Ascending aorta (tissue), 2 donors: ENCODE data around the gene MAN1C1. TPM values are rescaled to one million over a fixed set of nuclear protein-coding genes. Genes with fewer than 3 reads are reported as not detected.

ENCODE experiments used
- DNase-seq, 2 donors: peaks; one replicate each; pipeline ENCODE4 v3.0.0-alpha.2; 2019; ENCODE audit warnings: low spot score in 2 of 2
- H3K27ac ChIP-seq, 2 donors: fragments of 200-600 bp; sonication (generic); one replicate each; pipeline ENCODE4 v1.5.1; 2016 to 2017; ENCODE audit warnings: mild to moderate bottlenecking in 1 of 2
- H3K27me3 ChIP-seq: fragments of 200-600 bp; sonication (generic); one replicate; pipeline ENCODE4 v1.5.1; 2017
- H3K36me3 ChIP-seq, 2 donors: fragments of 200-600 bp; sonication (generic); one replicate each; pipeline ENCODE4 v1.5.1; 2016
- H3K4me1 ChIP-seq, 2 donors: fragments of 200-600 bp; sonication (generic); one replicate each; pipeline ENCODE4 v1.5.1; 2016 to 2017; ENCODE audit warnings: mild to moderate bottlenecking in 1 of 2
- H3K4me3 ChIP-seq, 2 donors: fragments of 200-600 bp; sonication (generic); one replicate each; pipeline ENCODE4 v1.5.1; 2016 to 2017; ENCODE audit warnings: mild to moderate bottlenecking in 1 of 2
- H3K9me3 ChIP-seq, 2 donors: fragments of 200-600 bp; sonication (generic); one replicate each; pipeline ENCODE4 v1.5.1; 2016
- CTCF ChIP-seq, 3 experiments: fragments of 200-600 bp in 2 of 3; fragments of 450-650 bp in 1 of 3; sonication (generic) in 2 of 3; IDR thresholded peaks; one replicate each; pipeline ENCODE4 v1.5.1; 2016 to 2019; ENCODE audit warnings: antibody characterized with exemption in 3 of 3, mild to moderate bottlenecking in 1 of 3, moderate library complexity in 1 of 3
- intact Hi-C: fragments of 100-400 bp; cut with DNase I; formaldehyde crosslinking; loops from one replicate; pipeline ENCODE4 v1.15.1; 2023
- total RNA-seq: library from RNA; depleted of rRNA; stranded (reverse); fragments of >200 nt; gene quantifications from one replicate; pipeline ENCODE4 v1.1.0, GENCODE V29; 2016

The MAN1C1 gene
- total RNA-seq, 1 donor from 2014 or later: 14.3 TPM

- peaks cover 0 to 8% of the 10 kb centered on the region in 2 donors for H3K36me3 ChIP-seq
- H3K9me3 ChIP-seq: no peaks in the 10 kb centered on the region
- no peak overlapping the region for H3K4me3 ChIP-seq
- intact Hi-C loops: no loop called here
- no peak for DNase-seq
- no peak for TF ChIP-seq CTCF (IDR thresholded peaks at IDR 0.05)
- H3K27me3 ChIP-seq: no peaks in the 10 kb centered on the region
- H3K4me1 ChIP-seq: peaks cover 3 to 5% of the 10 kb centered on the region in 2 donors
- peak overlapping the region in 1 of 2 donors; percentile 54 for H3K27ac ChIP-seq
Observed at GRCh38 chr1:25765136-25765922, 148.7 kb downstream of the MAN1C1 start.

- Histone ChIP-seq H3K36me3 (peaks cover 0 to 6% of the 10 kb centered on the region in 2 donors), H3K4me3 (no peak overlapping the region), H3K9me3 (no peaks in the 10 kb centered on the region), H3K27ac (peak overlapping the region in 1 of 2 donors; percentile 54), H3K4me1 (peaks cover 3 to 5% of the 10 kb centered on the region in 2 donors), H3K27me3 (no peaks in the 10 kb centered on the region)
- TF ChIP-seq CTCF (IDR thresholded peaks at IDR 0.05): no peak
- no peak for DNase-seq
- intact Hi-C loops: no loop called here
Observed at GRCh38 chr1:25765923-25766589, 149.5 kb downstream of the MAN1C1 start.

- DNase-seq: no peak
- TF ChIP-seq CTCF (IDR thresholded peaks at IDR 0.05): no peak
- Histone ChIP-seq H3K4me3 (no peak overlapping the region), H3K4me1 (peaks cover 3 to 5% of the 10 kb centered on the region in 2 donors), H3K9me3 (no peaks in the 10 kb centered on the region), H3K27me3 (no peaks in the 10 kb centered on the region), H3K36me3 (peaks cover 0 to 9% of the 10 kb centered on the region in 2 donors), H3K27ac (no peak overlapping the region)
- intact Hi-C loops: no loop called here
Observed at GRCh38 chr1:25766721-25767436, 150.3 kb downstream of the MAN1C1 start.

GRCh38 chr1:25767437-25767770 is 150.8 kb downstream of the MAN1C1 start:
- peaks cover 3 to 5% of the 10 kb centered on the region in 2 donors for H3K4me1 ChIP-seq
- intact Hi-C loops: no loop called here

GRCh38 chr1:25768999-25769398 is 152.4 kb downstream of the MAN1C1 start:
- no peaks in the 10 kb centered on the region for H3K9me3 ChIP-seq
- H3K27ac ChIP-seq: no peak overlapping the region
- H3K36me3 ChIP-seq: peaks cover 0 to 9% of the 10 kb centered on the region in 2 donors
- intact Hi-C loops: no loop called here
- no peak for DNase-seq
- no peak overlapping the region for H3K4me3 ChIP-seq
- TF ChIP-seq CTCF (IDR thresholded peaks at IDR 0.05): no peak
- no peaks in the 10 kb centered on the region for H3K27me3 ChIP-seq
- peaks cover 3 to 5% of the 10 kb centered on the region in 2 donors for H3K4me1 ChIP-seq

More at GRCh38 chr1:25767437-25767770, 150.8 kb downstream of the MAN1C1 start:
- TF ChIP-seq CTCF (IDR thresholded peaks at IDR 0.05): no peak
- DNase-seq: no peak
- no peaks in the 10 kb centered on the region for H3K27me3 ChIP-seq
- no peak overlapping the region for H3K4me3 ChIP-seq
- H3K9me3 ChIP-seq: no peaks in the 10 kb centered on the region
- no peak overlapping the region for H3K27ac ChIP-seq
- H3K36me3 ChIP-seq: peaks cover 0 to 11% of the 10 kb centered on the region in 2 donors
